Stimulated activated naive CD8-positive, alpha-beta T cell treated with anti-CD3 and anti-CD28 coated beads, Interleukin-15, amount 100 ng/mL, for 72 hours (primary cell): ENCODE measurements around the gene CDH26.

ENCODE experiments used
- ATAC-seq: fragments of 150-1000 bp; cut with Tn5 transposase; 2 replicates; pipeline ENCODE4 v1.10.0; 2021; ENCODE audit warnings: mild to moderate bottlenecking, moderate library complexity
- DNase-seq, 2 donors: peaks; one replicate each; pipeline ENCODE4 v3.0.0; 2021 to 2022
- H3K27ac Mint-ChIP-seq, 2 donors: one replicate each; pipeline ENCODE4 v1.8.0; 2022; ENCODE audit warnings: mild to moderate bottlenecking in 2 of 2, mixed read lengths in 2 of 2, moderate library complexity in 2 of 2
- H3K27me3 Mint-ChIP-seq: one replicate; pipeline ENCODE4 v1.8.0; 2022; ENCODE audit warnings: mixed read lengths
- H3K4me1 Mint-ChIP-seq: one replicate; pipeline ENCODE4 v1.8.0; 2022; ENCODE audit warnings: mild to moderate bottlenecking, mixed read lengths
- H3K4me3 Mint-ChIP-seq, 2 donors: one replicate each; pipeline ENCODE4 v1.8.0; 2022; ENCODE audit warnings: mild to moderate bottlenecking in 2 of 2, mixed read lengths in 2 of 2, moderate library complexity in 1 of 2
- H3K9me3 Mint-ChIP-seq, 2 donors: one replicate each; pipeline ENCODE4 v1.8.0; 2022; ENCODE audit warnings: mixed read lengths in 2 of 2

Gene CDH26

GRCh38 chr20:59992526-59993084 lies 34.4 kb downstream of the CDH26 start:
- DNase-seq (no peak), ATAC-seq (no peak)
- no peaks in the 10 kb centered on the region for H3K9me3 Mint-ChIP-seq
- no peaks in the 10 kb centered on the region for H3K27me3 Mint-ChIP-seq
- H3K27ac Mint-ChIP-seq, result no peak overlapping the region
- H3K4me1 Mint-ChIP-seq, result no peaks in the 10 kb centered on the region
- no peak overlapping the region for H3K4me3 Mint-ChIP-seq

DNA sequence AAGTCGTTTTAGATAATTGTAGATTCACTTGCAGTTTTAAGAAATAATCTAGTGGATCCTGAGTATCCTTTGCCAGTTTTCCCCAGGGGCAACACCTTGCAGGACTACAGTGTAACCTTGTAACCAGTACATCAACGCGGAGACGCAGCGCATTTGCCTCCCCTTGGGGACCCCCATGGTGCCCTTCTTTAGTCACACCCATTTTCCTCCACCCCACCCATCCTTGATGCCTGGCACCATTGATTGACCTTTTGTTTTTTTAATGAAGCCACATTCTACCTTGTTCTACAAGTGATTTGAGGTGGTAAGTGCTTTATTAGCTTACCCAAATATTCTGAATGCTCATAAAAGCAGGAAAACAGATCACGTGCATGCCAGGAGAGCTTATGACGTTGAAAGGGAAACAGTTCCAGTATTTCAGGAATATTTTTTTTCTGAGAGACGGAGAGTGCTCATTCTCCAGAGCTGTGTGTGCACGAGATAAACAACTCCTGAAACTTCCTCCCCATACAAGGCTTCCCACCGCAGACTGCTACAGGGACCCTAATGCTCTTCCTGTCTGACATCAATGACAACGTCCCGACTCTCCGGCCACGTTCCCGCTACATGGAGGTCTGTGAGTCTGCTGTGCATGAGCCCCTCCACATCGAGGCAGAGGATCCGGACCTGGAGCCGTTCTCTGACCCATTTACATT lies 35.7 kb downstream of the CDH26 start:
- Mint-ChIP-seq H3K27ac (peak overlapping the region in 1 of 2 donors; percentile 19), H3K4me1 (no peaks in the 10 kb centered on the region), H3K27me3 (no peaks in the 10 kb centered on the region), H3K4me3 (no peak overlapping the region), H3K9me3 (no peaks in the 10 kb centered on the region)
- ATAC-seq (no peak), DNase-seq (no peak)

- DNase-seq, result no peak
- no peaks in the 10 kb centered on the region for H3K27me3 Mint-ChIP-seq
- no peak overlapping the region for H3K27ac Mint-ChIP-seq
- no peak overlapping the region for H3K4me3 Mint-ChIP-seq
- H3K4me1 Mint-ChIP-seq, result no peaks in the 10 kb centered on the region
- no peaks in the 10 kb centered on the region for H3K9me3 Mint-ChIP-seq
- no peak for ATAC-seq
These were observed 36.5 kb downstream of the CDH26 start for GRCh38 chr20:59994697-59995122.

DNA sequence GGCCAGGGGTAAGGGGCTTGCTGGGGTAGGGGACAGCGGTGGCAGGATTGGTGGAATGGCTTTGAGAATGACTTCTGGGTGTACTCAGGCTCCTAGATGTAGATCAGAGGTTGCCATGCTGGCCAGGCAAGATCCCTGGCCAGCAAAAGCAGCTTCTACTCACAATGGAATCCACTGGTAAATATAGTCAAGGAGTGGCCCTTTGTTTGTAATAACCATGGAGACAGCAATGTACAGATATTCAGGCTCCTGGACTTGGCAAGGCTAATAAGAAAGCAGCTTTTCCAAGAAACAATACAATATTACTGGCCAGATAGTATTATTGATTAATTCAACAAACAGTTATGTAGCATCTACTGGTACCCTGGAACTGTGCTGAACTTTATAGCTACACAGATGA lies 37.9 kb downstream of the CDH26 start:
- no peak for ATAC-seq
- Mint-ChIP-seq H3K4me3 (no peak overlapping the region), H3K9me3 (no peaks in the 10 kb centered on the region), H3K27me3 (no peaks in the 10 kb centered on the region), H3K27ac (no peak overlapping the region), H3K4me1 (no peaks in the 10 kb centered on the region)
- DNase-seq, result no peak

GRCh38 chr20:59997896-59998295 lies 39.7 kb downstream of the CDH26 start:
- peak overlapping the region in 1 of 2 donors; percentile 39 for H3K27ac Mint-ChIP-seq
- H3K9me3 Mint-ChIP-seq, result no peaks in the 10 kb centered on the region
- no peak overlapping the region for H3K4me3 Mint-ChIP-seq
- no peaks in the 10 kb centered on the region for H3K27me3 Mint-ChIP-seq
- ATAC-seq (no peak), DNase-seq (no peak)
- H3K4me1 Mint-ChIP-seq, result no peaks in the 10 kb centered on the region

- DNase-seq (no peak), ATAC-seq (no peak)
- Mint-ChIP-seq H3K9me3 (no peaks in the 10 kb centered on the region), H3K4me3 (no peak overlapping the region), H3K27me3 (no peaks in the 10 kb centered on the region), H3K27ac (no peak overlapping the region), H3K4me1 (no peaks in the 10 kb centered on the region)
These were observed 41.3 kb downstream of the CDH26 start for GRCh38 chr20:59999502-59999901.

- no peak for DNase-seq
- no peaks in the 10 kb centered on the region for H3K9me3 Mint-ChIP-seq
- no peak overlapping the region for H3K4me3 Mint-ChIP-seq
- no peaks in the 10 kb centered on the region for H3K27me3 Mint-ChIP-seq
- no peak overlapping the region for H3K27ac Mint-ChIP-seq
- no peaks in the 10 kb centered on the region for H3K4me1 Mint-ChIP-seq
- ATAC-seq, result no peak
These were observed 42.2 kb downstream of the CDH26 start for GRCh38 chr20:60000271-60001042.

- Mint-ChIP-seq H3K9me3 (no peaks in the 10 kb centered on the region), H3K4me1 (no peaks in the 10 kb centered on the region), H3K4me3 (no peak overlapping the region), H3K27me3 (no peaks in the 10 kb centered on the region), H3K27ac (no peak overlapping the region)
- DNase-seq (no peak), ATAC-seq (no peak)
These were observed 42.9 kb downstream of the CDH26 start for GRCh38 chr20:60001108-60001507.

- no peak for ATAC-seq
- H3K27me3 Mint-ChIP-seq, result no peaks in the 10 kb centered on the region
- H3K4me3 Mint-ChIP-seq, result no peak overlapping the region
- H3K9me3 Mint-ChIP-seq, result no peaks in the 10 kb centered on the region
- peaks cover 6% of the 10 kb centered on the region for H3K4me1 Mint-ChIP-seq
- H3K27ac Mint-ChIP-seq, result no peak overlapping the region
- DNase-seq, result no peak
These were observed 45.6 kb downstream of the CDH26 start for GRCh38 chr20:60003776-60004175.

DNA sequence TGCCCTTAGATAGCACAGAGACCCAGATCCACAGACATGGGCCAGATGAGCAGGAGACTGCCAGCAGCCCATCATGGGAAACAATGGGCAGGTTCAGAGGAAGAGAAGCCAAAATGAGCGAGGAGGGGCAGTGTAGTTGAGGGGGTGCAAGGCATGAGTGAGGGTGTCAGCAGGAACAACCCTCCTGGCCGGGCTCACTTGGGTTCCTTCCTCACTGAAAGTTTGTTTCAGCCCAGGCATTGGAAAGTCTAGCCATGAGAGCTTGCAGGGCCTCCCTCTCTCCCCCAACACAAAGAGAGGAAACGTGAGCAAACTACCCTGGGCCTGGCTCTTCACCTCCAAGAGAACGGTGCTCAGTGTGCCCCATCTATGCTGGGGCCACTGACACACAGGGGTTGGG lies 48.0 kb downstream of the CDH26 start:
- peak overlapping the region; percentile 34 to 42 for H3K27ac Mint-ChIP-seq
- DNase-seq (no peak), ATAC-seq (no peak)
- H3K4me1 Mint-ChIP-seq, result peaks cover 18% of the 10 kb centered on the region
- H3K9me3 Mint-ChIP-seq, result no peaks in the 10 kb centered on the region
- H3K27me3 Mint-ChIP-seq, result no peaks in the 10 kb centered on the region
- no peak overlapping the region for H3K4me3 Mint-ChIP-seq

GRCh38 chr20:60007464-60007863 lies 49.2 kb downstream of the CDH26 start:
- DNase-seq, result no peak

DNA sequence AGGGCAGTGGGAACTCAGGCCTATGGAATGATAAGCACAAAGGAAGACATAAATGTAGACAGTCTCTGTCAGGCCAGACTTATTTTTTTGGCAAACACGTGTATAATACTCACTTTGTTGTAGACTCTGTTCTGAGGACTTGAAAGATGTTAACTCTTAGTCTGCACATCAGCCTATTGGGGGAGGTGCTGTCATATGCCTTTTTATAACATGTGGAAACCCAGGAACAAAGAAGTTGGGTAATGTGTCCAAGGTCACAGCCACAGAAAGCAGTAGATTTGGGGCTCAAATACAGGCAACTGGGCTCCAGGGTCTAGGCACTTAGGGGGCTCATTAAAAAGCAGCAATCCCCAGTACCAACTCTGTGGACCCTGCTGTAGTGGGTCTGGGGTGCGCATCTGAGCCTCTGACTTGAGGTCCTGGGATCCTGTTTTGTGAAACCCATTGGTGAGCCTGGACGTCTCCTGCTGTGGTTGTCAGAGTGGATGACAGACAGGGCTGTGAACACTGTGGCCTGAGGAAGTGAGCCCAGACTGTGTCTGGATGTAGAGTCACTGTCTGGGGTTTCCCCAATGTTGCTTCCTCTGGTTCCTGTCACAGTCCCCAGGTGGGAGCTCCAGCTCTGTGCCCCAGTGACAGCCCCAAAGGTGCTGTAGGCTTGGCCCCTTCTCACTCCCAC lies 50.0 kb downstream of the CDH26 start:
- DNase-seq (no peak), ATAC-seq (peak; percentile 62)
- no peaks in the 10 kb centered on the region for H3K9me3 Mint-ChIP-seq
- peaks cover 32% of the 10 kb centered on the region for H3K4me1 Mint-ChIP-seq
- no peak overlapping the region for H3K4me3 Mint-ChIP-seq
- H3K27me3 Mint-ChIP-seq, result no peaks in the 10 kb centered on the region
- peak overlapping the region in 1 of 2 donors; percentile 44 for H3K27ac Mint-ChIP-seq

More at GRCh38 chr20:60007464-60007863, 49.2 kb downstream of the CDH26 start:
- peaks cover 30% of the 10 kb centered on the region for H3K4me1 Mint-ChIP-seq
- H3K27ac Mint-ChIP-seq, result no peak overlapping the region
- no peak for ATAC-seq
- H3K27me3 Mint-ChIP-seq, result no peaks in the 10 kb centered on the region
- no peak overlapping the region for H3K4me3 Mint-ChIP-seq
- no peaks in the 10 kb centered on the region for H3K9me3 Mint-ChIP-seq

GRCh38 chr20:60009318-60009717 lies 51.1 kb downstream of the CDH26 start:
- Mint-ChIP-seq H3K4me1 (peaks cover 32% of the 10 kb centered on the region), H3K4me3 (no peak overlapping the region), H3K27me3 (no peaks in the 10 kb centered on the region), H3K9me3 (no peaks in the 10 kb centered on the region), H3K27ac (no peak overlapping the region)
- ATAC-seq (no peak), DNase-seq (no peak)

DNA sequence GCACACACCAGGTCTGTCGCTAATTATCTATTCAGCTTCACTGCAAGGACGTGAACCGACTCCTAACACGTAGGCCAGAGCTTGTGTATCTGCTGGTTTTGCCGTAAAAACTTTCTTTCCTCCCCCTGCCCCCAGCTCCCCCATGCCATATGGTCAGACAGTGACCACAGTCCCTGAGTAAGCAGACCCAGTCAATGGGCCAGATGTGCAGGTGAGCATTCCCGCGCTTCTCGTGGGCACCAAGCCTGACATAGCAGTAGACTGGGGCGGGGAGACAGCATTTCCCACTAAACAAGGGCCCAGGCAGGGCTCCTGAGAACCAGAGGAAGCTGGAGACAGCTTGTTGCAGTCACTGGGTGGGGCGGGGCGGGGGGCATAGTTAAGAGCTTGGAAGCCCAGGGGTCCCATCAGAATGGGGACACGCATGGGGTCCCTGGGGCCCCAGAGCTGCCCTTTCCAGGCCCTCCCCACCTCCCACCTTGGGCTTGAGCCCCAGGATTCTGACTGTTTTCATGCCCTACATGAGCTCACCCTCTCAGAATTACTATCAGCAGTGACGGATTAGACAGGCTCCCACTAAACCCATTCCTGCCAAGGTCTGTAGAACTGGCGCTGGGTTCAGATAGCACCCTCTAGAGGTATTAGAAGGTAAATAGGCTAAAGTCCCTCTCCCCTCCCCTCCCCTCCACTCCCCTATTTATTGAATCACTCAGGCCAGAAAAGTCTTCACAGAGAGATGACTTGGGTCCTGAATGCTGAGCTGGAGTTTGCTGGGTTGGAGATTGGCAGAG lies 51.8 kb downstream of the CDH26 start:
- Mint-ChIP-seq H3K4me1 (peaks cover 32% of the 10 kb centered on the region), H3K27ac (peak overlapping the region in 1 of 2 donors; percentile 3), H3K27me3 (no peaks in the 10 kb centered on the region), H3K9me3 (no peaks in the 10 kb centered on the region), H3K4me3 (no peak overlapping the region)
- ATAC-seq, result peak; percentile 14
- DNase-seq, result no peak
